ENCODE measurements around the gene EFNA5. TPM values are rescaled to one million over a fixed set of nuclear protein-coding genes. Genes with fewer than 3 reads are reported as not detected.

EFNA5 gene
- total RNA-seq, 3 donors from 2014 or later (not counting 1 experiment from before 2014, with no cell fraction given): 2.2 to 8.1 (median 4.3) TPM

GRCh38 chr5:107483231-107484024 is 187.3 kb downstream of the EFNA5 start:
- no peak for ATAC-seq
- TF ChIP-seq CTCF (IDR thresholded peaks at IDR 0.05): no peak
- no peak overlapping the region for H3K4me3 Mint-ChIP-seq

GRCh38 chr5:107478068-107478641 is 192.6 kb downstream of the EFNA5 start:
- Mint-ChIP-seq H3K36me3 (peaks cover 9% of the 10 kb centered on the region), H3K27ac (peak overlapping the region; percentile 95 to 97), H3K9me3 (no peaks in the 10 kb centered on the region), H3K27me3 (ENCODE audit: low read depth in 2 of 2) (no peaks in the 10 kb centered on the region), H3K4me1 (peaks cover 64 to 69% of the 10 kb centered on the region in 2 donors), H3K4me3 (peak overlapping the region; percentile 17)
- Histone ChIP-seq H3K4me3 (ENCODE audit: low read length) (no peak overlapping the region), H3K4me1 (ENCODE audit: control insufficient read depth, insufficient read depth, low read length) (peaks cover 32% of the 10 kb centered on the region), H3K27ac (ENCODE audit: low read length) (peak overlapping the region; percentile 100), H3K36me3 (ENCODE audit: control insufficient read depth, insufficient read depth, low read length) (no peaks in the 10 kb centered on the region), H3K27me3 (ENCODE audit: control insufficient read depth, insufficient read depth, low read length) (no peaks in the 10 kb centered on the region), H3K9me3 (ENCODE audit: control insufficient read depth, insufficient read depth, low read length) (no peaks in the 10 kb centered on the region)
- intact Hi-C loops (cut with micrococcal nuclease): loop anchor here (5.0 kb wide), 2 partner anchors 181 to 904 kb away; partner anchors contain the start of gene FBXL17
- 86% methylated on average over 6 of the region's 6 CpGs for WGBS (ENCODE audit: insufficient coverage)
- DNase-seq: no peak
- no peak for TF ChIP-seq CTCF (IDR thresholded peaks at IDR 0.05)
- ATAC-seq: no peak

More at GRCh38 chr5:107483231-107484024, 187.3 kb downstream of the EFNA5 start:
- intact Hi-C loops (cut with micrococcal nuclease): no loop called here
- Mint-ChIP-seq H3K27me3 (ENCODE audit: low read depth in 2 of 2) (no peaks in the 10 kb centered on the region), H3K9me3 (peaks cover 0 to 6% of the 10 kb centered on the region in 2 donors), H3K4me1 (peaks cover 59 to 66% of the 10 kb centered on the region in 2 donors), H3K27ac (peak overlapping the region in 1 of 2 donors; percentile 98), H3K36me3 (peaks cover 14% of the 10 kb centered on the region)
- 96% methylated on average over 5 of the region's 5 CpGs for WGBS (ENCODE audit: insufficient coverage)
- Histone ChIP-seq H3K36me3 (ENCODE audit: control insufficient read depth, insufficient read depth, low read length) (no peaks in the 10 kb centered on the region), H3K4me3 (ENCODE audit: low read length) (no peak overlapping the region), H3K27ac (ENCODE audit: low read length) (no peak overlapping the region), H3K27me3 (ENCODE audit: control insufficient read depth, insufficient read depth, low read length) (no peaks in the 10 kb centered on the region), H3K4me1 (ENCODE audit: control insufficient read depth, insufficient read depth, low read length) (peaks cover 20% of the 10 kb centered on the region), H3K9me3 (ENCODE audit: control insufficient read depth, insufficient read depth, low read length) (peaks cover 5% of the 10 kb centered on the region)
- no peak for DNase-seq

GRCh38 chr5:107477492-107477891 is 193.2 kb downstream of the EFNA5 start:
- no peak for TF ChIP-seq CTCF (IDR thresholded peaks at IDR 0.05)
- peaks cover 33% of the 10 kb centered on the region for H3K4me1 ChIP-seq (ENCODE audit: control insufficient read depth, insufficient read depth, low read length)
- no peaks in the 10 kb centered on the region for H3K27me3 ChIP-seq (ENCODE audit: control insufficient read depth, insufficient read depth, low read length)
- DNase-seq (no peak), ATAC-seq (no peak)
- H3K27me3 Mint-ChIP-seq (ENCODE audit: low read depth in 2 of 2): no peaks in the 10 kb centered on the region
- peak overlapping the region; percentile 100 for H3K27ac ChIP-seq (ENCODE audit: low read length)
- peaks cover 69 to 75% of the 10 kb centered on the region in 2 donors for H3K4me1 Mint-ChIP-seq
- no peaks in the 10 kb centered on the region for H3K36me3 ChIP-seq (ENCODE audit: control insufficient read depth, insufficient read depth, low read length)
- H3K9me3 ChIP-seq (ENCODE audit: control insufficient read depth, insufficient read depth, low read length): no peaks in the 10 kb centered on the region
- no peak overlapping the region for H3K4me3 ChIP-seq (ENCODE audit: low read length)
- peak overlapping the region; percentile 95 to 97 for H3K27ac Mint-ChIP-seq
- no peaks in the 10 kb centered on the region for H3K9me3 Mint-ChIP-seq
- peaks cover 9% of the 10 kb centered on the region for H3K36me3 Mint-ChIP-seq
- intact Hi-C loops (cut with micrococcal nuclease): loop anchor here (1.0 to 5.0 kb wide), 3 partner anchors 9 to 905 kb away; partner anchors contain the start of gene FBXL17
- H3K4me3 Mint-ChIP-seq: peak overlapping the region; percentile 58

Measured in natural killer cell (primary cell).